Stimulated activated CD4-positive, alpha-beta T cell treated with anti-CD3 and anti-CD28 coated beads, Interleukin-15, amount 100 ng/mL, for 48 hours (primary cell): ENCODE results near the gene TMEM163.
"Not testable (repeated sequence)": the region's sequence is repeated elsewhere in the genome, so short reads cannot be mapped to it uniquely, and the experiment has no call there.

ENCODE experiments used
- DNase-seq, 2 donors: peaks; one replicate each; pipeline ENCODE4 v3.0.0-alpha.2; 2020; ENCODE audit warnings: low read depth in 2 of 2

The TMEM163 gene

GRCh38 chr2:134491022-134491421 is 227.8 kb downstream of the TMEM163 start:
- DNase-seq: no peak

GRCh38 chr2:134490559-134490958 is 228.2 kb downstream of the TMEM163 start:
- no peak for DNase-seq

GRCh38 chr2:134489732-134490384 is 228.9 kb downstream of the TMEM163 start:
- no peak for DNase-seq

- no peak for DNase-seq
Observed at GRCh38 chr2:134482766-134483340, 235.9 kb downstream of the TMEM163 start.

GRCh38 chr2:134482131-134482723 is 236.6 kb downstream of the TMEM163 start:
- no peak for DNase-seq

GRCh38 chr2:134479696-134480330 is 239.0 kb downstream of the TMEM163 start:
- DNase-seq: no peak

- DNase-seq: not testable (repeated sequence)
Observed at GRCh38 chr2:134476982-134477381, 241.8 kb downstream of the TMEM163 start.

- DNase-seq: no peak
Observed at GRCh38 chr2:134470561-134471168, 248.1 kb downstream of the TMEM163 start.

GRCh38 chr2:134469516-134470115 is 249.2 kb downstream of the TMEM163 start:
- no peak for DNase-seq

GRCh38 chr2:134468776-134469175 is 250.0 kb downstream of the TMEM163 start:
- no peak for DNase-seq

GRCh38 chr2:134468164-134468563 is 250.6 kb downstream of the TMEM163 start:
- DNase-seq: no peak

- no peak for DNase-seq
Observed at GRCh38 chr2:134466141-134466540, 252.7 kb downstream of the TMEM163 start.

GRCh38 chr2:134465228-134466105 is 253.3 kb downstream of the TMEM163 start:
- DNase-seq: no peak

GRCh38 chr2:134463699-134464022 is 255.1 kb downstream of the TMEM163 start:
- no peak for DNase-seq

GRCh38 chr2:134462791-134463698 is 255.8 kb downstream of the TMEM163 start:
- DNase-seq: no peak

- no peak for DNase-seq
Observed at GRCh38 chr2:134462275-134462674, 256.5 kb downstream of the TMEM163 start.

- DNase-seq: no peak
Observed at GRCh38 chr2:134461511-134461910, 257.3 kb downstream of the TMEM163 start.

GRCh38 chr2:134460583-134460998 is 258.2 kb downstream of the TMEM163 start:
- DNase-seq: no peak

- DNase-seq: no peak
Observed at GRCh38 chr2:134459706-134460406, 258.9 kb downstream of the TMEM163 start.
